OCI-LY7 (cell line): Measurements from ENCODE around the gene FGD4. TPM values are rescaled to one million over a fixed set of nuclear protein-coding genes. Genes with fewer than 3 reads are reported as not detected.

Experiments
- BruUV-seq: library from RNA; stranded (reverse); fragments of 400-500 nt; replicated peaks from 2 replicates; lab custom pipeline; 2021; lab: Mats Ljungman, UMichigan
- CTCF ChIA-PET: fragments of 300-600 bp; sonication (Branson Sonifier 250); formaldehyde crosslinking; loops from one replicate; lab custom pipeline; 2022; ENCODE audit warnings: antibody characterized with exemption; ENCODE audit not compliant: unreplicated experiment; lab: Charles Lee
- POLR2A ChIA-PET: fragments of 300-600 bp; sonication (Branson Sonifier 250); formaldehyde crosslinking; loops from one replicate; lab custom pipeline; 2022; ENCODE audit warnings: antibody characterized with exemption; lab: Charles Lee
- DNase-seq: peaks from one replicate; pipeline ENCODE4 v3.0.0-alpha.2; 2015; ENCODE audit warnings: low spot score
- H2AFZ ChIP-seq: fragments of 200-600 bp; sonication (generic), shearing (Covaris generic); 2 replicates; pipeline ENCODE4 v1.6.1; 2014; ENCODE audit warnings: mild to moderate bottlenecking, antibody characterized with exemption, low read length, moderate library complexity
- H3K27ac ChIP-seq: fragments of 200-600 bp; sonication (generic); 2 replicates; pipeline ENCODE4 v1.5.1; 2014; ENCODE audit warnings: mixed run types, low read depth, mild to moderate bottlenecking, moderate library complexity, low read length, inconsistent platforms; ENCODE audit not compliant: poor library complexity, severe bottlenecking
- H3K36me3 ChIP-seq: fragments of 200-600 bp; sonication (generic); 2 replicates; pipeline ENCODE4 v1.6.1; 2014; ENCODE audit warnings: mild to moderate bottlenecking, antibody characterized with exemption, low read length, moderate library complexity, mixed read lengths; ENCODE audit not compliant: insufficient read depth
- H3K4me1 ChIP-seq: fragments of 200-600 bp; sonication (generic); 2 replicates; pipeline ENCODE4 v1.5.1; 2014; ENCODE audit warnings: mild to moderate bottlenecking, low read length; ENCODE audit not compliant: insufficient read depth, poor library complexity, severe bottlenecking
- H3K4me2 ChIP-seq: fragments of 200-600 bp; sonication (generic); 2 replicates; pipeline ENCODE4 v1.6.1; 2014; ENCODE audit warnings: mild to moderate bottlenecking, low read length
- H3K4me3 ChIP-seq: fragments of 200-600 bp; sonication (generic); 2 replicates; pipeline ENCODE4 v1.5.1; 2014; ENCODE audit warnings: mild to moderate bottlenecking, low read depth, low read length; ENCODE audit not compliant: poor library complexity, severe bottlenecking
- H3K79me2 ChIP-seq: fragments of 200-600 bp; sonication (generic); 2 replicates; pipeline ENCODE4 v1.6.1; 2016; ENCODE audit warnings: low read depth, mild to moderate bottlenecking, low read length, moderate library complexity, mixed read lengths; ENCODE audit not compliant: insufficient read depth
- H3K9me2 ChIP-seq: fragments of 200-600 bp; sonication (generic); 2 replicates; pipeline ENCODE4 v1.6.1; 2016; ENCODE audit warnings: mild to moderate bottlenecking, low read length, mixed read lengths; ENCODE audit not compliant: insufficient read depth
- H3K9me3 ChIP-seq: fragments of 200-600 bp; sonication (generic); 2 replicates; pipeline ENCODE4 v1.6.1; 2014; ENCODE audit warnings: mild to moderate bottlenecking, mixed run types, low read length, mixed read lengths
- H4K20me1 ChIP-seq: fragments of 200-600 bp; sonication (generic); 2 replicates; pipeline ENCODE4 v1.6.1; 2014; ENCODE audit warnings: mild to moderate bottlenecking, antibody characterized with exemption, low read length, moderate library complexity, mixed read lengths; ENCODE audit not compliant: insufficient read depth
- CTCF ChIP-seq: fragments of 200-600 bp; sonication (generic); conservative IDR thresholded peaks from 2 replicates; pipeline ENCODE4 v1.5.1; 2014; ENCODE audit warnings: mild to moderate bottlenecking, antibody characterized with exemption, low read length, moderate library complexity, mixed read lengths
- EZH2phosphoT487 ChIP-seq: fragments of 200-600 bp; sonication (generic); IDR thresholded peaks from 2 replicates; pipeline ENCODE4 v1.6.1; 2018; ENCODE audit warnings: low read depth, borderline replicate concordance, mild to moderate bottlenecking, mixed run types, antibody characterized with exemption, low read length, moderate library complexity, mixed read lengths
- intact Hi-C: fragments of 100-400 bp; cut with micrococcal nuclease; formaldehyde crosslinking; loops from one replicate; pipeline ENCODE4 v1.10.0; 2022; ENCODE audit not compliant: unreplicated experiment
- total RNA-seq, 2 experiments: library from RNA; depleted of rRNA in 1 of 2; stranded (reverse); fragments of >200 nt in 1 of 2; shearing (Covaris generic) in 1 of 2; gene quantifications; 2 replicates each; pipeline ENCODE4 v1.2.3, GENCODE V29; 2014 to 2022

FGD4 gene
- total RNA-seq, 2 experiments from 2014 or later = 14.9 to 19.3 TPM

GRCh38 chr12:32598688-32599087, 199.3 kb downstream of the FGD4 start:
- POLR2A ChIA-PET = interaction anchor here (0.8 kb wide), 1 partner anchor 10 kb away, joined by 3 read pairs; no protein-coding TSS in a partner anchor
- H3K4me1 ChIP-seq = no peaks in the 10 kb centered on the region
- H3K27ac ChIP-seq = no peak overlapping the region
- CTCF ChIA-PET = no interaction called here
- no peaks in the 10 kb centered on the region for H3K9me2 ChIP-seq
- no peaks in the 10 kb centered on the region for H4K20me1 ChIP-seq
- H3K79me2 ChIP-seq = no peaks in the 10 kb centered on the region
- H3K9me3 ChIP-seq = no peaks in the 10 kb centered on the region
- no peak overlapping the region for H3K4me3 ChIP-seq
- peaks cover 43% of the 10 kb centered on the region for H3K36me3 ChIP-seq
- intact Hi-C loops = no loop called here
- no peak for DNase-seq
- no peak for TF ChIP-seq EZH2phosphoT487
- TF ChIP-seq CTCF = no peak
- H2AFZ ChIP-seq = no peak overlapping the region
- BruUV-seq = no TSS peak
- no peak overlapping the region for H3K4me2 ChIP-seq

GRCh38 chr12:32600681-32601080, 201.3 kb downstream of the FGD4 start:
- Histone ChIP-seq H3K9me2 (no peaks in the 10 kb centered on the region), H3K4me3 (no peak overlapping the region), H3K4me1 (no peaks in the 10 kb centered on the region), H3K36me3 (peaks cover 59% of the 10 kb centered on the region), H3K79me2 (no peaks in the 10 kb centered on the region), H3K27ac (no peak overlapping the region), H3K9me3 (no peaks in the 10 kb centered on the region), H3K4me2 (no peak overlapping the region), H2AFZ (no peak overlapping the region), H4K20me1 (no peaks in the 10 kb centered on the region)
- TF ChIP-seq EZH2phosphoT487 (no peak), CTCF (no peak)
- no TSS peak for BruUV-seq
- ChIA-PET CTCF (no interaction called here), POLR2A (interaction anchor here (0.6 to 1.0 kb wide), 2 partner anchors 17 to 155 kb away, joined by 3 read pairs; partner anchors contain the start of gene YARS2)
- intact Hi-C loops = no loop called here
- no peak for DNase-seq

- CTCF ChIA-PET = no interaction called here
- intact Hi-C loops = no loop called here
- peaks cover 2% of the 10 kb centered on the region for H3K4me1 ChIP-seq
Observed at GRCh38 chr12:32603071-32603470, 203.7 kb downstream of the FGD4 start.

More at GRCh38 chr12:32603071-32603470, 203.7 kb downstream of the FGD4 start:
- H4K20me1 ChIP-seq = no peaks in the 10 kb centered on the region
- no peak for DNase-seq
- POLR2A ChIA-PET = no interaction called here
- peaks cover 79% of the 10 kb centered on the region for H3K36me3 ChIP-seq
- H3K9me3 ChIP-seq = no peaks in the 10 kb centered on the region
- TF ChIP-seq EZH2phosphoT487 = no peak
- no TSS peak for BruUV-seq
- H3K4me3 ChIP-seq = no peak overlapping the region
- H3K27ac ChIP-seq = no peak overlapping the region
- H3K9me2 ChIP-seq = no peaks in the 10 kb centered on the region
- no peak overlapping the region for H3K4me2 ChIP-seq
- H2AFZ ChIP-seq = no peak overlapping the region
- no peaks in the 10 kb centered on the region for H3K79me2 ChIP-seq
